Gastroesophageal sphincter (tissue), 4 donors: Measurements from ENCODE around the gene C4orf17. TPM values are rescaled to one million over a fixed set of nuclear protein-coding genes. Genes with fewer than 3 reads are reported as not detected.
"Not testable (repeated sequence)": the region's sequence is repeated elsewhere in the genome, so short reads cannot be mapped to it uniquely, and the experiment has no call there.

ENCODE experiments used
- ATAC-seq: fragments of 150-250 bp; one replicate; pipeline ENCODE4 v1.9.1; 2016; ENCODE audit warnings: mild to moderate bottlenecking, moderate library complexity
- H3K27ac ChIP-seq, 4 donors: fragments of 200-600 bp; sonication (generic) in 3 of 4; 1 replicate in 3 of 4; 2 replicates in 1 of 4; pipeline ENCODE4 v1.5.1; 2016 to 2019
- H3K27me3 ChIP-seq: fragments of 200-600 bp; sonication (generic); one replicate; pipeline ENCODE4 v1.5.1; 2019
- H3K36me3 ChIP-seq, 2 donors: fragments of 200-600 bp; sonication (generic); one replicate each; pipeline ENCODE4 v1.5.1; 2019; ENCODE audit warnings: control low read depth in 1 of 2
- H3K4me1 ChIP-seq, 3 donors: fragments of 200-600 bp; sonication (generic); 1 replicate in 2 of 3; 2 replicates in 1 of 3; pipeline ENCODE4 v1.5.1; 2016 to 2019; ENCODE audit warnings: control low read depth in 2 of 3
- H3K4me3 ChIP-seq, 2 donors: fragments of 200-600 bp; sonication (generic); one replicate each; pipeline ENCODE4 v1.5.1; 2019; ENCODE audit warnings: mild to moderate bottlenecking in 1 of 2, moderate library complexity in 1 of 2
- H3K9me3 ChIP-seq, 3 donors: fragments of 200-600 bp; sonication (generic); one replicate each; pipeline ENCODE4 v1.5.1; 2017 to 2019; ENCODE audit warnings: control low read depth in 2 of 3
- EP300 ChIP-seq: sonication (generic); formaldehyde crosslinking; IDR thresholded peaks from one replicate; pipeline ENCODE4 v1.6.1; 2017; ENCODE audit warnings: antibody characterized with exemption, mild to moderate bottlenecking
- POLR2A ChIP-seq, 2 donors: fragments of 450-650 bp; IDR thresholded peaks; one replicate each; pipeline ENCODE4 v1.6.1; 2017; ENCODE audit warnings: antibody characterized with exemption in 2 of 2, mild to moderate bottlenecking in 2 of 2, moderate library complexity in 1 of 2
- POLR2AphosphoS5 ChIP-seq: sonication (generic); formaldehyde crosslinking; IDR thresholded peaks from one replicate; pipeline ENCODE4 v1.6.1; 2017; ENCODE audit warnings: antibody characterized with exemption
- WGBS, 2 donors: methylation state at CpG; one replicate each; pipeline ENCODE4 v1.1.5; 2018; ENCODE audit warnings: low coverage in 1 of 2; 5-methylcytosine and 5-hydroxymethylcytosine counted together
- total RNA-seq, 4 donors: library from RNA; depleted of rRNA; stranded (reverse); fragments of >200 nt; gene quantifications; one replicate each; pipeline ENCODE4 v1.1.0, GENCODE V29; 2016
- TF ChIP-seq, protein P1 (sequence below), 4 experiments: fragments of 200-600 bp in 2 of 4; fragments of 450-650 bp in 2 of 4; sonication (generic) in 1 of 4; IDR thresholded peaks; one replicate each; pipeline ENCODE4 v1.5.1; 2017 to 2019; ENCODE audit warnings: antibody characterized with exemption in 4 of 4, mild to moderate bottlenecking in 2 of 4, moderate library complexity in 2 of 4

The C4orf17 gene
- total RNA-seq, 4 donors from 2014 or later, result not detected

DNA sequence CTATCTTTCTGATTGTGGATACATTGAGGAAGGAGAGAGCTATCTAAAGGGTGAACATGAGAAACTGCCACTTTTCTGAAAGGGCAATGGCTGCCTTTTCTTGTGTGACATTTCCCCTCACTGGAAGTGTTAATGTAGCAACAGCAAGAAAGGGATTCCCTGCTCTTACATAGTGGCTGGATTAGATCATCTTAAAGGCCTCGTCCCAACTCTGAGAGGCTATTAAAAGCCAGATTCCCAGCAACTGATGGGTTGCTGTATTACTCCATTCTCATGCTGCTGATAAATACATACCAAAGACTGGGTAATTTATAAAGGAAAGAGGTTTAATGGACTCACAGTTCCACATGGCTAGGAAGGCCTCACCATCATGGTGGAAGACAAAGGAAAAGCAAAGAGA, 41.9 kb upstream of the C4orf17 start:
- TF ChIP-seq POLR2AphosphoS5 (no peak), EP300 (no peak), POLR2A (IDR thresholded peaks at IDR 0.05) (no peak)
- TF ChIP-seq, protein P1, sequence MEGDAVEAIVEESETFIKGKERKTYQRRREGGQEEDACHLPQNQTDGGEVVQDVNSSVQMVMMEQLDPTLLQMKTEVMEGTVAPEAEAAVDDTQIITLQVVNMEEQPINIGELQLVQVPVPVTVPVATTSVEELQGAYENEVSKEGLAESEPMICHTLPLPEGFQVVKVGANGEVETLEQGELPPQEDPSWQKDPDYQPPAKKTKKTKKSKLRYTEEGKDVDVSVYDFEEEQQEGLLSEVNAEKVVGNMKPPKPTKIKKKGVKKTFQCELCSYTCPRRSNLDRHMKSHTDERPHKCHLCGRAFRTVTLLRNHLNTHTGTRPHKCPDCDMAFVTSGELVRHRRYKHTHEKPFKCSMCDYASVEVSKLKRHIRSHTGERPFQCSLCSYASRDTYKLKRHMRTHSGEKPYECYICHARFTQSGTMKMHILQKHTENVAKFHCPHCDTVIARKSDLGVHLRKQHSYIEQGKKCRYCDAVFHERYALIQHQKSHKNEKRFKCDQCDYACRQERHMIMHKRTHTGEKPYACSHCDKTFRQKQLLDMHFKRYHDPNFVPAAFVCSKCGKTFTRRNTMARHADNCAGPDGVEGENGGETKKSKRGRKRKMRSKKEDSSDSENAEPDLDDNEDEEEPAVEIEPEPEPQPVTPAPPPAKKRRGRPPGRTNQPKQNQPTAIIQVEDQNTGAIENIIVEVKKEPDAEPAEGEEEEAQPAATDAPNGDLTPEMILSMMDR (IDR thresholded peaks at IDR 0.05), result no peak
- H3K36me3 ChIP-seq, result no peaks in the 10 kb centered on the region
- no peak overlapping the region for H3K27ac ChIP-seq
- 31% methylated on average over 1 of the region's 1 CpG; no CpG with 5 or more reads in 1 of the 2 donors for WGBS, 2 donors
- no peaks in the 10 kb centered on the region for H3K9me3 ChIP-seq
- no peaks in the 10 kb centered on the region for H3K27me3 ChIP-seq
- no peak for ATAC-seq
- no peaks in the 10 kb centered on the region for H3K4me1 ChIP-seq
- H3K4me3 ChIP-seq, result no peak overlapping the region

DNA sequence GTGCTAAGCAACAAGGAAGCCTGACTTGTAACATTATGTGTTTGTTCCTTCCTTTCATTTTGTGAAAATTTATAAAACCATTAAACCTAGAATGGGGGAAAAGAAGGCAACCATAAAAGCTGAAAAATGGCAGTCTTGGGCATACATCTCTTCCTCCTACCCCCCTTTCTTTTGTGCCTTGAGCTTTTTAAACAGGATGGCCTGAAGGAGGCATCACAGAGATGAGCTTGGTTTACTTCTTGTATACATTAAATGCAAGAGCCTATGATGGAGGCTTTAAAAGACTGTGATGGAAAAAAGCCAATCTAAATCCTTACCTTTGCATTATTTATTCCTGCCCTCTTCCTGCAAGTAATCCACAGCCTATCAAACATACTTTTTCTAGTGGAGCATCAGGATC, 39.5 kb upstream of the C4orf17 start:
- no peak overlapping the region for H3K27ac ChIP-seq
- no peaks in the 10 kb centered on the region for H3K4me1 ChIP-seq
- no peak for TF ChIP-seq EP300
- TF ChIP-seq, protein P1 (IDR thresholded peaks at IDR 0.05), result no peak
- TF ChIP-seq POLR2AphosphoS5, result no peak
- TF ChIP-seq POLR2A (IDR thresholded peaks at IDR 0.05), result no peak
- H3K36me3 ChIP-seq, result no peaks in the 10 kb centered on the region
- no peaks in the 10 kb centered on the region for H3K27me3 ChIP-seq
- no peak for ATAC-seq
- H3K4me3 ChIP-seq, result no peak overlapping the region
- no peaks in the 10 kb centered on the region for H3K9me3 ChIP-seq

DNA sequence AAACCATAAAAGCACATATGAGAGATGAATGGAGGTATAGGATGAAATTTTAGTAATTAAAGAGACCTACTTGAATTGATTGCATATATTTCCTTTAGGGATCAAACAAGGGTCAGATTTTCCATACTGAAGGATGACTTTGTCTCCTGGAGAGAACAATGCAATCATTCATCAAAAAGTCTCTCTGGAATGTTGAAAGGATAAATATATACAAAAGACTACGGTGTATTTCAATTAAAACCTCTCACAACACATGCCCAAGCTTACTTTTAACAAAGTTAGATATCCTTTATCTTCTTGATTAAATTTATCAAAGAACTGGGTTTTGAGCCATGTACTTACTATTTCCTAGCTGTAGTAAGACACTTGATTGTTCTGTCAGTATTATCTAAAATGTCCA, 38.9 kb upstream of the C4orf17 start:
- no peaks in the 10 kb centered on the region for H3K9me3 ChIP-seq
- no peak overlapping the region for H3K4me3 ChIP-seq
- no peak for ATAC-seq
- H3K36me3 ChIP-seq, result no peaks in the 10 kb centered on the region
- no peak overlapping the region for H3K27ac ChIP-seq
- no peaks in the 10 kb centered on the region for H3K4me1 ChIP-seq
- 13 to 20% methylated on average over 1 of the region's 1 CpG for WGBS, 2 donors
- no peak for TF ChIP-seq POLR2A (IDR thresholded peaks at IDR 0.05)
- TF ChIP-seq, protein P1 (IDR thresholded peaks at IDR 0.05), result no peak
- no peak for TF ChIP-seq EP300
- no peak for TF ChIP-seq POLR2AphosphoS5
- H3K27me3 ChIP-seq, result no peaks in the 10 kb centered on the region

DNA sequence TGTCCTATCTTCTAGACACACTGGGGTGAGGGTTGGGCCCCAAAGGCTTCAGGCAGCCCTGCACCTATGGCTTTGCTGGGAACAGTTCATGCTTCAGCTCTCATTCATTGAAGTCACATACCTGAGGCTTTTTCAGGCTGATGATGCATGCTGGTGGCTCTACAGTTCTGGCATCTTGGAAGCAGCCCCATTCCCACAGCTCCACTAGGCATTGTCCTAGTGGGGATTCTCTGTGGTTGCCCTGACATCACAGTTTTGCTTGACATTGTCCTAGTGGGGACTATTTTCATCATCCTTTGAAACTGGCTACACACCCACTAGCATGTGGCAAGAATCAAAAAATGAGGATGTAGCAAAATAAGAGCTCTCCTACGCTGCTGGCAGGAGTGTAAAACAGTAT, 37.7 kb upstream of the C4orf17 start:
- Histone ChIP-seq H3K27me3 (no peaks in the 10 kb centered on the region), H3K27ac (no peak overlapping the region), H3K4me3 (no peak overlapping the region), H3K9me3 (no peaks in the 10 kb centered on the region), H3K36me3 (no peaks in the 10 kb centered on the region), H3K4me1 (no peaks in the 10 kb centered on the region)
- TF ChIP-seq POLR2AphosphoS5, result no peak
- no peak for ATAC-seq
- 38% methylated on average over 1 of the region's 1 CpG; no CpG with 5 or more reads in 1 of the 2 donors for WGBS, 2 donors

DNA sequence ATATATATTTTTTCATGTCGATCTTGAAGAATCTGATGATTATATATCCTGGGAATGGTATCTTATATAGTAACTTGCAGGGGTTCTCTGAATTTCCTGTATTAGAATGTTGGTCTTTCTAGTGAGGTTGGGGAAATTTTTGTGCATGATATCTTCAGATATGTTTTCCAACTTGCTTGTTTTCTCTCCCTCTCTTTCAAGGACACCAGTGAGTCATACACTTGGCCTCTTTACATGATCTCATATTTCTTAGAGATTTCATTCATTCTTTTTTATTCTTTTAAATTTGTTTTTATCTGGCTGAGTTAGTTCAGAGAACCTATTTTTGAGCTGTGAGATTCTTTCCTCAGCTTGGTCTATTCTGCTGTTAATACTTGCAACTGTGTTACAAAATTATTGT, 27.2 kb upstream of the C4orf17 start:
- H3K27ac ChIP-seq, result no peak overlapping the region
- H3K9me3 ChIP-seq, result peaks cover 0 to 27% (median 0%) of the 10 kb centered on the region in 3 donors
- no peak overlapping the region for H3K4me3 ChIP-seq
- no peaks in the 10 kb centered on the region for H3K36me3 ChIP-seq
- 94 to 100% methylated on average over 1 of the region's 1 CpG for WGBS, 2 donors
- H3K27me3 ChIP-seq, result no peaks in the 10 kb centered on the region
- no peak for TF ChIP-seq POLR2AphosphoS5
- TF ChIP-seq, protein P1 (IDR thresholded peaks at IDR 0.05), result no peak
- TF ChIP-seq POLR2A (IDR thresholded peaks at IDR 0.05), result no peak
- TF ChIP-seq EP300, result no peak
- no peaks in the 10 kb centered on the region for H3K4me1 ChIP-seq
- no peak for ATAC-seq

DNA sequence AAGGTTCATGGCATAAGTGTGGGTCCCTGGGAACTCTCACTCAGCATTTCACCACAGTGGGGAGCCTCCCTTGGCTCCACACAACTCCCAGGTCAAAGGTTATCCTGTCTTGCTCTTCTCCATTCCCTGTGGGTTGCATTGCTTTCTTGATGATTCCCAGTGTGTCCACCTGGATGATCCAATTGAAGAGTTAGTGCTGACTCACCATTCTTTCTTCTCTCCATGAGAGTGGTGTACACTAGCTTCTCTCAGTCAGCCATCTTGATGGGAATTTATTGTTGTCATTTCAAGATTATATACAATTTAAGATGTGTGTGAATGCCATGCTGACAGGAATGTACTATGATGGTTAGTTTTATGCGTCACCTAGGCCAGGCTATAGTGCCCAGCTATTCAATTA, 25.6 kb upstream of the C4orf17 start:
- Histone ChIP-seq H3K27me3 (no peaks in the 10 kb centered on the region), H3K36me3 (no peaks in the 10 kb centered on the region), H3K9me3 (peaks cover 0 to 27% (median 0%) of the 10 kb centered on the region in 3 donors), H3K4me1 (no peaks in the 10 kb centered on the region), H3K4me3 (no peak overlapping the region), H3K27ac (no peak overlapping the region)
- TF ChIP-seq POLR2AphosphoS5 (no peak), POLR2A (IDR thresholded peaks at IDR 0.05) (no peak), EP300 (no peak)
- TF ChIP-seq, protein P1 (IDR thresholded peaks at IDR 0.05), result no peak
- WGBS, 2 donors, result 88 to 100% methylated on average over 1 of the region's 1 CpG
- ATAC-seq, result no peak

DNA sequence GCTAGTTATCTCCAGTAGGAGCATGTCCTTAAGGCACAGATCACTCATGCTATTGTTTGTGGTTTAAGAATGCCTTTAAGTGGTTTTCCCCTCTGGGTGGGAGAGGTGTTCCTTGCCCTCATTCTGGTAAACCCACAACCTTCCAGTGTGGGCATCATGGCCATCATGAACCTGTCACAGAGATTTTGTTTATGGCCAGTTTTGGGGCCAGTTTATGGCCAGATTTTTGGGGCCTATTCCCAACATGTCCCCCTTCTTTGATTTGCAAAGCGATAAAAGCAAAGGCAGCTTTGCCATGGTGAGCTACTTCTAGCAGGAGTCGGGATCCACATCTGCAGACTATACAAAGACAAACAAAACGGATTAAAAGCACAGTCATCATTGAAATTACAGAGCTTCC, 24.2 kb upstream of the C4orf17 start:
- peaks cover 0 to 28% (median 0%) of the 10 kb centered on the region in 3 donors for H3K9me3 ChIP-seq
- not testable (repeated sequence) for H3K4me3 ChIP-seq, H3K36me3 ChIP-seq, ATAC-seq, H3K4me1 ChIP-seq, H3K27me3 ChIP-seq, H3K27ac ChIP-seq
- 44 to 69% methylated on average over 2 to 3 of the region's 3 CpGs for WGBS, 2 donors
